Mesenchymal stem cell (in vitro differentiated cells and primary cell): ENCODE measurements around the gene BEAN1.

ENCODE experiments used
- DNase-seq: peaks from one replicate; pipeline ENCODE4 v3.0.0-alpha.2; 2013
- H2AFZ ChIP-seq: one replicate; pipeline ENCODE4 v1.6.1; 2013; ENCODE audit warnings: low read depth, mild to moderate bottlenecking, control low read depth, inconsistent platforms, low read length, moderate library complexity
- H2AK5ac ChIP-seq: 2 replicates; pipeline ENCODE4 v1.6.1; 2013; ENCODE audit warnings: low read length, moderate library complexity, mild to moderate bottlenecking, inconsistent platforms; ENCODE audit not compliant: severe bottlenecking
- H2BK120ac ChIP-seq: one replicate; pipeline ENCODE4 v1.6.1; 2013; ENCODE audit warnings: low read depth, mild to moderate bottlenecking, inconsistent platforms, low read length, moderate library complexity
- H2BK12ac ChIP-seq, 2 experiments: one replicate each; pipeline ENCODE4 v1.6.1; 2013; ENCODE audit warnings: inconsistent platforms in 2 of 2, low read length in 2 of 2, mild to moderate bottlenecking in 2 of 2, moderate library complexity in 2 of 2, control low read depth in 1 of 2
- H2BK15ac ChIP-seq: one replicate; pipeline ENCODE4 v1.6.1; 2013; ENCODE audit warnings: mild to moderate bottlenecking, low read depth, inconsistent platforms; ENCODE audit not compliant: poor library complexity, severe bottlenecking
- H2BK5ac ChIP-seq: 2 replicates; pipeline ENCODE4 v1.6.1; 2013; ENCODE audit warnings: low read depth, mild to moderate bottlenecking, low read length, control low read depth, inconsistent platforms; ENCODE audit not compliant: poor library complexity, severe bottlenecking
- H3K14ac ChIP-seq, 2 experiments: one replicate each; pipeline ENCODE4 v1.6.1; 2013; ENCODE audit warnings: inconsistent platforms in 2 of 2, low read length in 2 of 2, control low read depth in 1 of 2, mild to moderate bottlenecking in 1 of 2, moderate library complexity in 1 of 2
- H3K18ac ChIP-seq, 2 experiments: one replicate each; pipeline ENCODE4 v1.6.1; 2013; ENCODE audit warnings: inconsistent platforms in 2 of 2, low read length in 2 of 2, control low read depth in 1 of 2, low read depth in 1 of 2, mild to moderate bottlenecking in 1 of 2
- H3K23ac ChIP-seq, 2 experiments: one replicate each; pipeline ENCODE4 v1.6.1; 2013; ENCODE audit warnings: inconsistent platforms in 2 of 2, low read length in 2 of 2, mild to moderate bottlenecking in 2 of 2, moderate library complexity in 2 of 2, control low read depth in 1 of 2
- H3K27ac ChIP-seq: 2 replicates; pipeline ENCODE4 v1.5.1; 2013; ENCODE audit warnings: mild to moderate bottlenecking, moderate library complexity, low read length, control low read depth, inconsistent platforms; ENCODE audit not compliant: poor library complexity, severe bottlenecking
- H3K27me3 ChIP-seq, 2 experiments: 2 replicates each; pipeline versions ENCODE4 v1.6.1 to v1.7.0; 2013; ENCODE audit warnings: low read length in 2 of 2, mild to moderate bottlenecking in 2 of 2, moderate library complexity in 2 of 2, control low read depth in 1 of 2, inconsistent platforms in 1 of 2; ENCODE audit not compliant: control insufficient read depth in 1 of 2, insufficient read depth in 1 of 2
- H3K36me3 ChIP-seq, 2 experiments: 2 replicates each; pipeline versions ENCODE4 v1.6.1 to v1.7.0; 2013; ENCODE audit warnings: low read length in 2 of 2, control low read depth in 1 of 2, inconsistent platforms in 1 of 2, low read depth in 1 of 2, mild to moderate bottlenecking in 1 of 2; ENCODE audit not compliant: insufficient read depth in 2 of 2, control insufficient read depth in 1 of 2
- H3K4ac ChIP-seq, 2 experiments: one replicate each; pipeline ENCODE4 v1.6.1; 2013; ENCODE audit warnings: inconsistent platforms in 2 of 2, low read length in 2 of 2, mild to moderate bottlenecking in 2 of 2, moderate library complexity in 2 of 2, control low read depth in 1 of 2, low read depth in 1 of 2
- H3K4me1 ChIP-seq: 2 replicates; pipeline ENCODE4 v1.6.1; 2013; ENCODE audit warnings: low read depth, low read length, control low read depth; ENCODE audit not compliant: control insufficient read depth, insufficient read depth
- H3K4me2 ChIP-seq: 2 replicates; pipeline ENCODE4 v1.6.1; 2013; ENCODE audit warnings: low read length, mild to moderate bottlenecking, inconsistent platforms; ENCODE audit not compliant: poor library complexity, severe bottlenecking
- H3K4me3 ChIP-seq, 2 experiments: 2 replicates each; pipeline versions ENCODE4 v1.5.1 to v1.7.0; 2013; ENCODE audit warnings: low read length in 2 of 2, mild to moderate bottlenecking in 2 of 2, control low read depth in 1 of 2, low read depth in 1 of 2; ENCODE audit not compliant: insufficient read depth in 1 of 2
- H3K79me1 ChIP-seq: replicated peaks from 2 replicates; pipeline ENCODE4 v1.6.1; 2013; ENCODE audit warnings: mild to moderate bottlenecking, control low read depth, low read length, inconsistent platforms; ENCODE audit not compliant: poor library complexity, severe bottlenecking
- H3K9ac ChIP-seq: 2 replicates; pipeline ENCODE4 v1.7.0; 2013; ENCODE audit warnings: mild to moderate bottlenecking, low read length, moderate library complexity
- H3K9me3 ChIP-seq: 2 replicates; pipeline ENCODE4 v1.7.0; 2013; ENCODE audit warnings: mild to moderate bottlenecking, low read length; ENCODE audit not compliant: control insufficient read depth
- H4K8ac ChIP-seq: one replicate; pipeline ENCODE4 v1.6.1; 2013; ENCODE audit warnings: inconsistent platforms, mild to moderate bottlenecking, low read length, moderate library complexity
- H4K91ac ChIP-seq: one replicate; pipeline ENCODE4 v1.6.1; 2013; ENCODE audit warnings: mild to moderate bottlenecking, low read length, inconsistent platforms
- WGBS: methylation state at CpG from one replicate; pipeline ENCODE4 v1.1.7; 2013; ENCODE audit warnings: mixed read lengths; 5-methylcytosine and 5-hydroxymethylcytosine counted together

BEAN1 gene

DNA sequence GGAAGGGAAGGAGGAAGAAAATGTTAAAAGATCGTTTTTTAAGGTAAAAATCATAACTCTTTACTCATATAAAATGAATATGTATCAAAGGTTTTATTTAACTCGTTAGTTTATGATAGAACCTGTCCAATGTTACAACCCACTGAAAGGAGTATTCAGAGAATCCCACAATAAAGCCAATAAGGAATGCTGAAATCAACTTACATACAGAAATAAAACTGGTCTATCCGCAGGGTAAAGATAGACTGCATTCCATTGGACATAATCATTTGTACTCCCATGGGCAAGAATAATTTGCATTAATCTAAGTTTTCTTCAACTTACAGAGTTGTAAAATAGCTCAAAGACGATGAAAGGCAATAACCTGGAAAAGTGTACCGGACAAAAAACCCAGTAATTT is 17.9 kb upstream of the BEAN1 start:
- no peak overlapping the region for H2BK12ac ChIP-seq
- H2BK15ac ChIP-seq, result no peak overlapping the region
- no peak overlapping the region for H3K4me3 ChIP-seq
- peaks cover 14% of the 10 kb centered on the region for H3K4me1 ChIP-seq
- no peak overlapping the region for H4K91ac ChIP-seq
- no peak overlapping the region for H2AK5ac ChIP-seq
- no peak overlapping the region for H2BK120ac ChIP-seq
- peaks cover 4% of the 10 kb centered on the region for H3K79me1 ChIP-seq
- H3K18ac ChIP-seq, result no peak overlapping the region
- H2AFZ ChIP-seq, result no peak overlapping the region
- peaks cover 0 to 20% of the 10 kb centered on the region in 2 experiments for H3K27me3 ChIP-seq
- no peak overlapping the region for H4K8ac ChIP-seq
- H3K4ac ChIP-seq, result no peak overlapping the region
- H3K9me3 ChIP-seq, result peaks cover 20% of the 10 kb centered on the region
- H3K27ac ChIP-seq, result peak overlapping the region; percentile 76
- no peak overlapping the region for H3K4me2 ChIP-seq
- H3K36me3 ChIP-seq, result no peaks in the 10 kb centered on the region
- H3K23ac ChIP-seq, result no peak overlapping the region
- H3K14ac ChIP-seq, result no peak overlapping the region
- DNase-seq, result peak; percentile 46
- no peak overlapping the region for H2BK5ac ChIP-seq
- WGBS, result 40% methylated on average over 2 of the region's 5 CpGs
- peak overlapping the region; percentile 71 for H3K9ac ChIP-seq

GRCh38 chr16:66412182-66412581 is 14.9 kb upstream of the BEAN1 start:
- Histone ChIP-seq H2AFZ (no peak overlapping the region), H3K18ac (no peak overlapping the region), H2BK15ac (no peak overlapping the region), H3K4me3 (no peak overlapping the region), H3K4me1 (peaks cover 5% of the 10 kb centered on the region), H3K14ac (no peak overlapping the region), H3K27me3 (no peaks in the 10 kb centered on the region), H2BK5ac (no peak overlapping the region), H3K36me3 (no peaks in the 10 kb centered on the region), H4K91ac (no peak overlapping the region), H3K23ac (no peak overlapping the region), H3K27ac (no peak overlapping the region), H3K4me2 (no peak overlapping the region), H2BK12ac (no peak overlapping the region), H3K9me3 (peaks cover 13% of the 10 kb centered on the region), H3K9ac (no peak overlapping the region), H3K4ac (no peak overlapping the region), H3K79me1 (peaks cover 4% of the 10 kb centered on the region), H4K8ac (no peak overlapping the region), H2BK120ac (no peak overlapping the region), H2AK5ac (no peak overlapping the region)
- DNase-seq, result no peak

GRCh38 chr16:66414891-66415290 is 12.2 kb upstream of the BEAN1 start:
- Histone ChIP-seq H4K91ac (no peak overlapping the region), H4K8ac (no peak overlapping the region), H2BK5ac (no peak overlapping the region), H3K9me3 (peaks cover 13% of the 10 kb centered on the region), H2BK12ac (no peak overlapping the region), H3K79me1 (peaks cover 4% of the 10 kb centered on the region), H3K4me3 (no peak overlapping the region), H3K23ac (no peak overlapping the region), H3K27ac (no peak overlapping the region), H2AFZ (no peak overlapping the region), H3K4me2 (no peak overlapping the region), H3K18ac (no peak overlapping the region), H3K4ac (no peak overlapping the region), H3K4me1 (peaks cover 2% of the 10 kb centered on the region), H2BK120ac (no peak overlapping the region), H3K14ac (no peak overlapping the region), H3K9ac (no peak overlapping the region), H3K36me3 (no peaks in the 10 kb centered on the region), H2AK5ac (no peak overlapping the region), H2BK15ac (no peak overlapping the region), H3K27me3 (no peaks in the 10 kb centered on the region)
- DNase-seq, result no peak
- WGBS, result 58% methylated on average over 1 of the region's 1 CpG

DNA sequence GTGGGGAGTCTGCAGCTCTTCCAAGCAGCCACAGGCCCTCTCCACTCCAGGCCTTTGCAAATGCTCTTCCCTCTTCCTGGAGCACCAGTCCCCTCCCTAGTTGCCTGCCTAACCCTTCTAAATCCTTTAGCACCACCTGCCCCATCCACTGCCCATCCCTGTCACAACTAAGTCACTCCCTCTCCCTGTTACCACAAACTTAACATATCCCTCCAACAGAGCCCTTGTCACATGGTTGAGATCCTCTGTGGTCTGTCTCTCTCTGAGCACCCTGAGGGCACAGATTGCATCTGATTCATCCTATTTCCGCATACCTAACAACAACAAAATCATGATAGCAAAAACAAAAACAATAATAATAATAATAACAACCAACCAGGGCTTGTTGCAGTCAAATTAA is 11.0 kb upstream of the BEAN1 start:
- H3K23ac ChIP-seq, result no peak overlapping the region
- H4K91ac ChIP-seq, result no peak overlapping the region
- H3K4me3 ChIP-seq, result no peak overlapping the region
- no peak for DNase-seq
- peaks cover 2% of the 10 kb centered on the region for H3K4me1 ChIP-seq
- 100% methylated on average over 1 of the region's 1 CpG for WGBS
- peaks cover 13% of the 10 kb centered on the region for H3K9me3 ChIP-seq
- no peak overlapping the region for H2BK12ac ChIP-seq
- no peaks in the 10 kb centered on the region for H3K79me1 ChIP-seq
- H2AK5ac ChIP-seq, result no peak overlapping the region
- no peak overlapping the region for H2BK15ac ChIP-seq
- no peak overlapping the region for H4K8ac ChIP-seq
- H2AFZ ChIP-seq, result no peak overlapping the region
- H3K36me3 ChIP-seq, result no peaks in the 10 kb centered on the region
- no peak overlapping the region for H3K27ac ChIP-seq
- no peak overlapping the region for H3K4ac ChIP-seq
- H3K14ac ChIP-seq, result no peak overlapping the region
- no peak overlapping the region for H3K18ac ChIP-seq
- no peaks in the 10 kb centered on the region for H3K27me3 ChIP-seq
- H3K9ac ChIP-seq, result no peak overlapping the region
- no peak overlapping the region for H3K4me2 ChIP-seq
- no peak overlapping the region for H2BK5ac ChIP-seq
- no peak overlapping the region for H2BK120ac ChIP-seq
